ENCODE data around the gene SULF2. TPM values are rescaled to one million over a fixed set of nuclear protein-coding genes. Genes with fewer than 3 reads are reported as not detected.

Gene SULF2
- total and polyA plus RNA-seq, 8 donors = 11.3 to 42.0 (median 15.8) TPM

DNA sequence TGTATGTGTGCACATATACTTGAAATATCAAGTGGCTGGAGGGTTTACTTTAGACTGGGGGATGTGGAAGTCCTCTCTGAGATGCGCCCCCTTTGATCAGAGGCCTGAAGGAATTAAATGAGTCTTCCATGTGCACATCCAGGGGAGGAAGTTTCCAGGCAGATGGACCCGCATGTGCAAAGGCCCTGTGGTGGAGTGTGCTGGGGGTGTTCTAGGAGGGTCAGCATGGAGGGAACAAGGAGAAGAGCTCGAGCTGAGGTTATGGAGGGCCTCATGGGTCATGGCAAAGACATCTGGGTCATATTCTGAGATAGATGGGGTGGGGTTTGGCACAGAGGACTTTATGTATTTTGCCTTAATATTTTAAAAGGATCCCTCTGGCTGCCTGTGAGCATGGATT is 17.7 kb upstream of the SULF2 start:
- Histone ChIP-seq H3K27ac (no peak overlapping the region), H3K4me1 (no peaks in the 10 kb centered on the region), H3K27me3 (peaks cover 4 to 47% of the 10 kb centered on the region in 2 donors), H3K9me3 (no peaks in the 10 kb centered on the region), H3K36me3 (no peaks in the 10 kb centered on the region), H3K4me3 (no peak overlapping the region)
- intact Hi-C loops (cut with DNase I) = no loop called here
- no peak for ATAC-seq
- TF ChIP-seq, protein P1, sequence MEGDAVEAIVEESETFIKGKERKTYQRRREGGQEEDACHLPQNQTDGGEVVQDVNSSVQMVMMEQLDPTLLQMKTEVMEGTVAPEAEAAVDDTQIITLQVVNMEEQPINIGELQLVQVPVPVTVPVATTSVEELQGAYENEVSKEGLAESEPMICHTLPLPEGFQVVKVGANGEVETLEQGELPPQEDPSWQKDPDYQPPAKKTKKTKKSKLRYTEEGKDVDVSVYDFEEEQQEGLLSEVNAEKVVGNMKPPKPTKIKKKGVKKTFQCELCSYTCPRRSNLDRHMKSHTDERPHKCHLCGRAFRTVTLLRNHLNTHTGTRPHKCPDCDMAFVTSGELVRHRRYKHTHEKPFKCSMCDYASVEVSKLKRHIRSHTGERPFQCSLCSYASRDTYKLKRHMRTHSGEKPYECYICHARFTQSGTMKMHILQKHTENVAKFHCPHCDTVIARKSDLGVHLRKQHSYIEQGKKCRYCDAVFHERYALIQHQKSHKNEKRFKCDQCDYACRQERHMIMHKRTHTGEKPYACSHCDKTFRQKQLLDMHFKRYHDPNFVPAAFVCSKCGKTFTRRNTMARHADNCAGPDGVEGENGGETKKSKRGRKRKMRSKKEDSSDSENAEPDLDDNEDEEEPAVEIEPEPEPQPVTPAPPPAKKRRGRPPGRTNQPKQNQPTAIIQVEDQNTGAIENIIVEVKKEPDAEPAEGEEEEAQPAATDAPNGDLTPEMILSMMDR (IDR thresholded peaks at IDR 0.05) = no peak
- DNase-seq = no peak

DNA sequence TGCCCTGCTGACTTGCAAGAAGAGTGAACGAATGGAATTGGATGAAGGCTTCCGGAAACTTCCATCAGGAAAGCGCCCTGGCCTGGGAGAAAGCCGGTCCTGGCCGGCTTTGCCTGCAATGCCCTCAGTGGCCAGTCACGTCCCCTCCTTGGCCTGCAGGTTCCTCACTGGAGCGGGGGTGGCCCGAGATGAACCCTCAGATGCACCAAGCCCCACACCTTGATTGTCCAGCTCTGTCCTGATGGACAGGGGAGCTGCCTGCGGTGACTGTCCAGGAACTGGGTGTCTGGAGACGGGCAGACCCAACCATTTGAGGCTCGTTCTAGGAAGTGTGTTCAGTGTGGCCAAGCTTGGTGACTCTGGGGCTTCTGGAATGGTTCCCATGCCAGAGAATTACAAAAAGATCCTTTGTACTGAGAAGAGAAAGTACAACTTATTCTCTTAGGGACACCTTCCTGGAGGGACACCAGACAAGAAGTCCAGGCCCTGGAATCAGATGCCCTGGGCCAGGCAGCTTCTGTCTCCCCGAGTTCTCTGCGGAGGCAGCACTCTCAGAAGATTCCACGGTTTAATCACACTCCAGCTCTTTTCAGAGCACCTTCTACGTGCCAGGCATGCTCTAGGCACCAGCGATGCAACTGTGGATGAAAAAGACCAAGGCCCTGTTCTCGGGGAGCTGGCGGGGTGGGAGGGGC is 17.1 kb upstream of the SULF2 start:
- Histone ChIP-seq H3K27ac (no peak overlapping the region), H3K27me3 (peaks cover 4 to 41% of the 10 kb centered on the region in 2 donors), H3K9me3 (no peaks in the 10 kb centered on the region), H3K4me1 (no peaks in the 10 kb centered on the region), H3K36me3 (no peaks in the 10 kb centered on the region), H3K4me3 (no peak overlapping the region)
- ATAC-seq = no peak
- intact Hi-C loops (cut with DNase I) = no loop called here
- no peak for DNase-seq
- TF ChIP-seq, protein P1 (IDR thresholded peaks at IDR 0.05) = no peak

DNA sequence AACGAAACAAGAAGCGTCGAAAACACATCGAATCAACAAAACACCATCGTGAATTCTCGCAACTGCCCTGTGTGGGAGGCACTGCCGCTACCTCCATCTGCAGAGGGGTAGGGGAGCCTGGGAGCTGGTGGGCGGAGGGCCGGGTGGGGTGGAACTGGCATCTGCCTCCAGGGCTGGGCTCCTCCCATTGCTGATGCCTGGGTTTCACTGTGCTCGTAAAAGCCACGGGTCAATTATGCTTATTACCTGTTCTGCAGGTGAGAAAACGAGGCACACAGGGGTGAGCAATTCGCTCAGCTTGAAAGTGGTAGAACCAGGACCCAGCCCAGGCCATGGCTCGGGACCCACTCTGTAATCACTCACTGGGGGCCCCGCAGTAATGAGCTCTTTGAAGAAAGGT is 16.5 kb upstream of the SULF2 start:
- no peak for ATAC-seq
- no peak for DNase-seq
- Histone ChIP-seq H3K9me3 (no peaks in the 10 kb centered on the region), H3K27me3 (peaks cover 4 to 36% of the 10 kb centered on the region in 2 donors), H3K4me3 (no peak overlapping the region), H3K27ac (no peak overlapping the region), H3K4me1 (no peaks in the 10 kb centered on the region), H3K36me3 (no peaks in the 10 kb centered on the region)
- TF ChIP-seq, protein P1 (IDR thresholded peaks at IDR 0.05) = no peak
- intact Hi-C loops (cut with DNase I) = no loop called here

DNA sequence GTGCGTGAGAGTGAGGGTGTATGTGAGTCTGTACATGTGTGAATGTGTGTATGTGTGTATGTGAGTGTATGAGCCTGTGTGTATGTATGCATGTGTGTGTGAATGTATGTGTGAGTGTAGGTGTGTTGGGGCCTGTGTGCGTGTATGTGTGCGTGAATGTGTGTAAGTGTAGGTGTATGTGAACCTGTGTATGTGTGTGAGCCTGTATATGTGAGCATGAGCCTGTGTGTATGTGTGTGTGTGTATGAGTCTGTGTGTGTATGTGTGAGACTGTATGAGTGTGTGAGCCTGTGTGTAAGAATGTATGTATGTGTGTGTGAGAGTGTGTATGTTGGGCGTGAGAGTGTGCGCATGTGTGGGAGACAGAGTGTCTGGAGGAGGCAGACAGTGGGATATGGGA is 15.8 kb upstream of the SULF2 start:
- no peaks in the 10 kb centered on the region for H3K36me3 ChIP-seq
- peaks cover 2 to 30% of the 10 kb centered on the region in 2 donors for H3K27me3 ChIP-seq
- intact Hi-C loops (cut with DNase I) = no loop called here
- DNase-seq (no peak), ATAC-seq (no peak)
- no peak overlapping the region for H3K4me3 ChIP-seq
- no peaks in the 10 kb centered on the region for H3K4me1 ChIP-seq
- no peaks in the 10 kb centered on the region for H3K9me3 ChIP-seq
- H3K27ac ChIP-seq = no peak overlapping the region
- TF ChIP-seq, protein P1 (IDR thresholded peaks at IDR 0.05) = no peak

DNA sequence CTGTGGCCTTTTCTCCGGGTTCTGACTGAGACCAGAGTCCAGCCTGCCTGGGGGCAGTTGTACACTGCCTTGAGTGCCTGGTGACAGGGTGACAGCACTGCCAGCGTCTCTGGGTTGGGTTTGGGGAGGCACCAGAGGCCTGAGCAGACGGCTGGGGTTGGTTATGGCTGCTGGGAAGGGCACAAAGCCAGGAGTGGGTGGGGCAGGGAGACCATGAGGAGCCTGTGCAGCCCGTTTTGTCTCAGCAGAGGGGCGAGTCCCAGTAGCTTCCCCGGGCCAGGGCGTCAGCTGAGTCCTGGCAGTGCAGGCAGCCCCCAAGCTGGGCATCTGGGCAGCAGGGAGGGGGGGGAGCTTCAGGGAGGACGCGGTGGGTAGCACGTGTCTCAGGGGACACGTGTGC is 15.3 kb upstream of the SULF2 start:
- H3K27ac ChIP-seq = no peak overlapping the region
- intact Hi-C loops (cut with DNase I) = no loop called here
- H3K27me3 ChIP-seq = peaks cover 0 to 25% of the 10 kb centered on the region in 2 donors
- no peaks in the 10 kb centered on the region for H3K9me3 ChIP-seq
- no peaks in the 10 kb centered on the region for H3K36me3 ChIP-seq
- H3K4me3 ChIP-seq = no peak overlapping the region
- no peaks in the 10 kb centered on the region for H3K4me1 ChIP-seq
- no peak for DNase-seq
- ATAC-seq = no peak
- TF ChIP-seq, protein P1 (IDR thresholded peaks at IDR 0.05) = no peak

Data from left lung (tissue), 10 donors.